ENCODE results near the gene CHAF1A. TPM values are rescaled to one million over a fixed set of nuclear protein-coding genes. Genes with fewer than 3 reads are reported as not detected.

Gene CHAF1A
- total and polyA plus RNA-seq, 2 of the 8 experiments (the other 6 are each of a cell fraction or from before 2014, with no cell fraction given): 122 to 147 TPM

GRCh38 chr19:4373601-4374497 lies 28.6 kb upstream of the CHAF1A start:
- Histone ChIP-seq H3K79me1 (ENCODE audit: low read depth, low read length) (peaks cover 25% of the 10 kb centered on the region), H3K4me1 (replicated peaks in 1 of 4; ENCODE audit: control insufficient read depth in 3 of 4, insufficient read depth in 4 of 4, low read length in 3 of 4) (peaks cover 5 to 46% (median 36%) of the 10 kb centered on the region in 4 experiments), H3K56ac (replicated peaks; ENCODE audit: insufficient read length, low read depth, low read length) (no peak overlapping the region), H3K4ac (replicated peaks; ENCODE audit: insufficient read length, low read depth, low read length) (peak overlapping the region; percentile 72), H3K23me2 (ENCODE audit: low read depth, low read length) (no peaks in the 10 kb centered on the region), H2BK5ac (ENCODE audit: low read depth, low read length) (peak overlapping the region; percentile 95), H2AFZ (ENCODE audit: low read length) (no peak overlapping the region), H3K4me3 (ENCODE audit: extremely low read depth in 1 of 4, insufficient read depth in 2 of 4, low read depth in 3 of 4, low read length in 4 of 4) (no peak overlapping the region), H3K4me2 (ENCODE audit: insufficient read depth in 1 of 2, low read depth in 2 of 2, low read length in 2 of 2) (no peak overlapping the region), H3K27me3 (replicated peaks in 1 of 4; ENCODE audit: control insufficient read depth in 3 of 4, extremely low read depth in 1 of 4, insufficient read depth in 3 of 4, low read length in 3 of 4) (no peaks in the 10 kb centered on the region), H2AK5ac (ENCODE audit: low read depth, low read length) (no peak overlapping the region), H3K23ac (ENCODE audit: insufficient read length) (no peak overlapping the region), H4K5ac (ENCODE audit: insufficient read length, low read depth, low read length) (no peak overlapping the region), H3K27ac (ENCODE audit: low read depth, low read length) (peak overlapping the region; percentile 82; the same call in 1 of the 2 replicates), H3K79me2 (ENCODE audit: control insufficient read depth in 1 of 2, insufficient read depth in 2 of 2, low read length in 2 of 2) (peaks cover 0 to 24% of the 10 kb centered on the region in 2 experiments; a peak in 1 of 4 replicates), H2BK20ac (ENCODE audit: low read length) (no peak overlapping the region; the same call in 1 of the 2 replicates), H4K20me1 (replicated peaks in 1 of 2; ENCODE audit: control insufficient read depth in 1 of 2, insufficient read depth in 2 of 2, low read length in 2 of 2) (peaks cover 19 to 43% of the 10 kb centered on the region in 2 experiments), H3K18ac (ENCODE audit: extremely low read depth, low read length) (peak overlapping the region; percentile 90), H2BK15ac (ENCODE audit: low read length) (no peak overlapping the region), H3K14ac (ENCODE audit: insufficient read length) (no peak overlapping the region), H2BK120ac (replicated peaks; ENCODE audit: low read depth, low read length) (no peak overlapping the region), H3K9ac (replicated peaks in 1 of 4; ENCODE audit: extremely low read depth in 1 of 4, low read depth in 3 of 4, low read length in 3 of 4) (peak overlapping the region in 2 of 4 experiments; percentile 48 to 55; a peak in 3 of 7 replicates), H3K9me3 (ENCODE audit: insufficient read depth in 2 of 2, low read depth in 1 of 2, low read length in 1 of 2) (no peaks in the 10 kb centered on the region), H4K8ac (ENCODE audit: extremely low read depth, insufficient read depth, low read length) (no peak overlapping the region), H4K91ac (replicated peaks; ENCODE audit: insufficient read length, low read length) (peak overlapping the region; percentile 97), H3K36me3 (ENCODE audit: control insufficient read depth in 2 of 4, insufficient read depth in 4 of 4, low read length in 3 of 4) (no peaks in the 10 kb centered on the region), H2BK12ac (ENCODE audit: low read depth, low read length) (peak overlapping the region; percentile 90)
- DNase-seq (ENCODE audit: low read depth in 1 of 2, low spot score in 2 of 2) (no peak), FAIRE-seq (no peak)
- CTCF ChIA-PET (ENCODE audit: partially characterized antibody): interaction anchor here (1.1 to 6.3 kb wide), 10 partner anchors 8 to 107 kb away, joined by 3 to 72 read pairs (median 12); partner anchors contain the start of gene SH3GL1
- WGBS, 2 experiments (ENCODE audit: extremely low coverage in 1 of 2, insufficient coverage in 1 of 2, insufficient read length in 1 of 2, insufficient replicate concordance in 2 of 2, low coverage in 1 of 2, low lambda C conversion rate in 2 of 2, missing lambda C conversion rate in 1 of 2): 94% methylated on average over 22 of the region's 25 CpGs; no CpG with 5 or more reads in 1 of the 2 experiments
- no peak for TF ChIP-seq CREB1 (IDR thresholded peaks at IDR 0.05)
- TF ChIP-seq HDAC2 (IDR thresholded peaks at IDR 0.05; ENCODE audit: borderline replicate concordance in 1 of 2, low read depth in 2 of 2, low read length in 2 of 2): no peak
- no peak for TF ChIP-seq SIX5 (IDR thresholded peaks at IDR 0.05; ENCODE audit: low read depth, low read length)
- POLR2A ChIA-PET (ENCODE audit: partially characterized antibody): interaction anchor here (0.6 to 5.8 kb wide), 7 partner anchors 9 to 36 kb away, joined by 3 to 63 read pairs (median 14); partner anchors contain the start of genes CHAF1A, MPND and SH3GL1
